HG03196 (cell line): ENCODE data around the gene MAP2K5.

Experiments
- ATAC-seq: cut with Tn5 transposase; IDR thresholded peaks from one replicate; pipeline ENCODE4 v1.9.1; 2021; ENCODE audit not compliant: unreplicated experiment

MAP2K5 gene

GRCh38 chr15:67832897-67833709, 290.6 kb downstream of the MAP2K5 start:
- no peak for ATAC-seq

GRCh38 chr15:67833710-67834511, 291.4 kb downstream of the MAP2K5 start:
- ATAC-seq: no peak

- no peak for ATAC-seq
These were observed 292.2 kb downstream of the MAP2K5 start for GRCh38 chr15:67834581-67835296.

GRCh38 chr15:67835297-67836133, 293.0 kb downstream of the MAP2K5 start:
- no peak for ATAC-seq

GRCh38 chr15:67836134-67836455, 293.6 kb downstream of the MAP2K5 start:
- ATAC-seq: no peak

- ATAC-seq: no peak
These were observed 294.0 kb downstream of the MAP2K5 start for GRCh38 chr15:67836477-67836876.

GRCh38 chr15:67836955-67837354, 294.5 kb downstream of the MAP2K5 start:
- ATAC-seq: no peak

- no peak for ATAC-seq
These were observed 296.4 kb downstream of the MAP2K5 start for GRCh38 chr15:67838789-67839332.

- ATAC-seq: no peak
These were observed 297.0 kb downstream of the MAP2K5 start for GRCh38 chr15:67839499-67839928.

GRCh38 chr15:67839929-67840748, 297.6 kb downstream of the MAP2K5 start, which contains the start of gene RNU6-1:
Gene RNU6-1 (minus strand): TSS chr15:67840045.
- peak; percentile 92 for ATAC-seq

GRCh38 chr15:67840749-67841512, 298.4 kb downstream of the MAP2K5 start:
- no peak for ATAC-seq

GRCh38 chr15:67841513-67841762, 298.9 kb downstream of the MAP2K5 start:
- no peak for ATAC-seq

GRCh38 chr15:67843092-67843501, 300.6 kb downstream of the MAP2K5 start:
- ATAC-seq: no peak

- no peak for ATAC-seq
These were observed 301.3 kb downstream of the MAP2K5 start for GRCh38 chr15:67843571-67844387.

GRCh38 chr15:67845974-67846373, 303.5 kb downstream of the MAP2K5 start:
- ATAC-seq: no peak

GRCh38 chr15:67849538-67849937, 307.0 kb downstream of the MAP2K5 start:
- ATAC-seq: no peak

- ATAC-seq: no peak
These were observed 307.8 kb downstream of the MAP2K5 start for GRCh38 chr15:67850336-67850735.

- ATAC-seq: no peak
These were observed 308.6 kb downstream of the MAP2K5 start for GRCh38 chr15:67850994-67851571.
